PC-3 (cell line): Measurements from ENCODE around the gene RER1.

Experiments
- CTCF ChIP-seq: fragments of 300-600 bp; sonication (generic); conservative IDR thresholded peaks from 2 replicates; pipeline ENCODE4 v1.5.1; 2017; ENCODE audit warnings: antibody characterized with exemption, low read depth, mild to moderate bottlenecking, low read length
- EZH2 ChIP-seq: fragments of 300-600 bp; sonication (generic); IDR thresholded peaks from one replicate; pipeline ENCODE4 v1.6.1; 2017; ENCODE audit warnings: antibody characterized with exemption, mild to moderate bottlenecking, low read length; ENCODE audit not compliant: unreplicated experiment
- EZH2phosphoT487 ChIP-seq: fragments of 300-600 bp; sonication (generic); IDR thresholded peaks from 2 replicates; pipeline ENCODE4 v1.6.1; 2018; ENCODE audit warnings: mild to moderate bottlenecking, antibody characterized with exemption, low read length, borderline replicate concordance

GRCh38 chr1:2373551-2374251, 17.9 kb upstream of the RER1 start:
- no peak for TF ChIP-seq EZH2
- TF ChIP-seq CTCF = no peak
- no peak for TF ChIP-seq EZH2phosphoT487
